GM19035 (cell line): ENCODE results near the gene RBM4B.

Experiments
- ATAC-seq: cut with Tn5 transposase; IDR thresholded peaks from one replicate; pipeline ENCODE4 v1.9.1; 2021; ENCODE audit not compliant: unreplicated experiment

Gene RBM4B

DNA sequence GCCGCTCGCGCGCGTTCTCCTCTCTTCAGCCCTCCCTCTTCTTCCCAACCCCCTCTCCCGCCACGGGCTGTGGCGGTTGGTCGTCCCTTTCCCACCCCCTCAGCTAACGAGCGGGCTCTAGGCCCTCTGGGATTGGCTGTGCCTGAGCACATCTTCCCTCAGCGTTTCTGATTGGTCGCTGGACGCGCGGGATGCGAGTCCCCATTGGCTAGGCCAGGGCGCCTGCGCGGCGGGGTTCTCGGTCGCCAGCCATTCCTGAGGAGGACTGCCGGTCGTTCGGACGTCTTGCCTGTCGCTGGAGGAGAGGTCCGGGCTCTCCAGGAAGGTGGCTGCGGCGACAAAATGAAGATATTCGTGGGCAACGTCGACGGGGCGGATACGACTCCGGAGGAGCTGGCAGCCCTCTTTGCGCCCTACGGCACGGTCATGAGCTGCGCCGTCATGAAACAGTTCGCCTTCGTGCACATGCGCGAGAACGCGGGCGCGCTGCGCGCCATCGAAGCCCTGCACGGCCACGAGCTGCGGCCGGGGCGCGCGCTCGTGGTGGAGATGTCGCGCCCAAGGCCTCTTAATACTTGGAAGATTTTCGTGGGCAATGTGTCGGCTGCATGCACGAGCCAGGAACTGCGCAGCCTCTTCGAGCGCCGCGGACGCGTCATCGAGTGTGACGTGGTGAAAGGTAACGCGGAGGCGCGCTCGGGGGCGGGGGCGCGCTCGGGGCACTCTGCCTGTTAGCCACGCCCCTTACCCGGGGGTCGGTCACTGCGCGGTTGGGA is 61.1 kb downstream of the RBM4B start, which contains the start of gene RBM14:
RBM14 (plus strand) TSS at position 252 of the 776 bp plus-strand sequence; CDS start at position 343, 91 bp downstream.
- ATAC-seq: peak; percentile 89
